Stomach smooth muscle (tissue), 2 donors: Measurements from ENCODE around the gene UVRAG.

ENCODE experiments used
- H3K27ac ChIP-seq: one replicate; pipeline ENCODE4 v1.7.0; 2013; ENCODE audit warnings: mild to moderate bottlenecking, low read length, inconsistent platforms
- H3K27me3 ChIP-seq, 2 donors: one replicate each; pipeline ENCODE4 v1.7.0; 2013; ENCODE audit warnings: low read length in 2 of 2; ENCODE audit not compliant: insufficient read depth in 2 of 2, control insufficient read depth in 1 of 2
- H3K36me3 ChIP-seq, 2 donors: one replicate each; pipeline ENCODE4 v1.7.0; 2013; ENCODE audit warnings: low read length in 2 of 2; ENCODE audit not compliant: control insufficient read depth in 2 of 2, insufficient read depth in 2 of 2
- H3K4me1 ChIP-seq: one replicate; pipeline ENCODE4 v1.7.0; 2013; ENCODE audit warnings: low read length; ENCODE audit not compliant: control insufficient read depth, insufficient read depth
- H3K4me3 ChIP-seq, 2 donors: one replicate each; pipeline ENCODE4 v1.7.0; 2013; ENCODE audit warnings: low read length in 2 of 2
- H3K9ac ChIP-seq, 2 donors: one replicate each; pipeline ENCODE4 v1.7.0; 2013; ENCODE audit warnings: low read length in 2 of 2, mild to moderate bottlenecking in 1 of 2
- H3K9me3 ChIP-seq, 2 donors: one replicate each; pipeline ENCODE4 v1.7.0; 2013; ENCODE audit warnings: low read length in 2 of 2; ENCODE audit not compliant: control insufficient read depth in 2 of 2
- donor health status: healthy.
- donor health status: Pancreatic carcinoma.

Gene UVRAG

DNA sequence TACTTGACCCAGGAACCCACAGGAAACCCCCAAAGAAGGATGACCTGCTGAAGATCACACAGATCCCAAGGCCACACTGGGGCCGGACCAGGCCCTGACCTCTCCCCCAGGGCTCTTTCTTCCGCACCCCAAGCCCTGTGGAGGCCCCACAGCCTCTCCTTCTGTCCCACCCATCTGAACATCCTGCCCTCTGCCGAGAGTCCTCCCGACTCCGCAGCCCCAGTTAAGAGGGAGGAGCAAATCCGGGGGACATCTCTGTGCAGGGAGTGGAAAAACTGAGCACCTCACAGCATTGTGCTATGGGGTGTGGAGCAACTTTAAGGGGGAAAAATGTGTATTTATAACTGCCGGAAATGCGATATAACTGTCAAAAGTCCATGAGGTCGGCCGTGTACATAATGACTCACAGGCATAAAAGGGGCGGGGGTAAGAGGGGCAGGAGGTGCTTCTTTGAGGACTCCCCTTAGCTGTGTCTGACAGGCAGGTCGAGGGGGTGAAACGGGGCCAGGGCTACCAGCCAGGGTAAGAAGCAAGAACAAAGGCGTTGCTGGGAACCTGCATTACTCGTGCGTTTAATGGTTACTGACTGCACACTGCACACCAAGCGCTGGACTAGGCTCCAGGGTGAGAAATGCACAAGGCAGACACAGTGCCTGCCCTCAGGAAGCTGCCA, 334.1 kb downstream of the UVRAG start:
- Histone ChIP-seq H3K9ac (no peak overlapping the region), H3K4me3 (no peak overlapping the region)

DNA sequence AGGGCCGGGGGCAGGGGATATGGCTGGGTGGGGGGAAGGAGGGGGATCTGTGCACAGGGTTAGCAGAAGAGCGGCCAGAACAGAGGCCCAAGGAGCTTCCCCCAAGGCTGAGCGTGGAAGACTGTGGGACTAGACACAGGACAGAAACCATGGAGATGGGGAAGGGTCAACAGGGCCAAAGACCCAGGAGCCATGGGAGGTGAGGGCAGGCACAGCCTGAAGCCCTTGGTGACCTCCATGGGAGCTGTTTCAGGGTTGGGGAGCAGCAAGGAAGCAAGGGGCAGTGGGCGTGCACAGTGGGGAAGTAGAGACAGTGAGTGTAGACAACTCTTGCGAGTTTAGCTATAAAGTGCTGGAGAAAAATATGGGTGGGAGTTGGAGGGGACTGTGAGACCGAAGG, 334.7 kb downstream of the UVRAG start:
- H3K4me3 ChIP-seq, result no peak overlapping the region
- no peaks in the 10 kb centered on the region for H3K27me3 ChIP-seq
- H3K27ac ChIP-seq, result no peak overlapping the region
- H3K36me3 ChIP-seq, result no peaks in the 10 kb centered on the region
- H3K9ac ChIP-seq, result no peak overlapping the region
- peaks cover 7% of the 10 kb centered on the region for H3K4me1 ChIP-seq
- H3K9me3 ChIP-seq, result no peaks in the 10 kb centered on the region

More for the DNA sequence above, 334.1 kb downstream of the UVRAG start:
- no peaks in the 10 kb centered on the region for H3K36me3 ChIP-seq
- H3K4me1 ChIP-seq, result peaks cover 7% of the 10 kb centered on the region
- no peaks in the 10 kb centered on the region for H3K27me3 ChIP-seq
- no peaks in the 10 kb centered on the region for H3K9me3 ChIP-seq
- H3K27ac ChIP-seq, result no peak overlapping the region

DNA sequence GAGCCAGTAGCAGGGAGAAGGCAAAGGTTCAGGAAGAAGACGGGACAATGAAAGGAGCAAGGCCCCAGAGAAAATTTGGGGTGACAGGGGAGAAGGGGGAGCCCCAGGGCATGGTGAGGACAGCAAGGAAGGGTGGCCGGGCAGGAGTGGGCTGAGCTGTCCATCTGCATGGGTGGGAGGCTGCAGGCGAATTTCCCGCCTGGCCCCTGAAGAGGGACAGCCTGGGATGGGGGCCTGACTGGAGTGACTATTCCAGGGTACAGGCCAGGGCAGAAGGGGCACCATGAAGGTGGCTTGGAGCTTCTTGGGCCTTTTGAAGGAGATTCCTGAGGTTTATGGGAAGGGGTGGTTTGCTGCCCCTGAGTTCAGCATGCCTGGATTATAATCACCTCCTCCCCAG, 335.1 kb downstream of the UVRAG start:
- Histone ChIP-seq H3K4me3 (no peak overlapping the region), H3K27me3 (no peaks in the 10 kb centered on the region), H3K36me3 (no peaks in the 10 kb centered on the region), H3K9ac (no peak overlapping the region), H3K9me3 (no peaks in the 10 kb centered on the region), H3K27ac (no peak overlapping the region), H3K4me1 (peaks cover 7% of the 10 kb centered on the region)

DNA sequence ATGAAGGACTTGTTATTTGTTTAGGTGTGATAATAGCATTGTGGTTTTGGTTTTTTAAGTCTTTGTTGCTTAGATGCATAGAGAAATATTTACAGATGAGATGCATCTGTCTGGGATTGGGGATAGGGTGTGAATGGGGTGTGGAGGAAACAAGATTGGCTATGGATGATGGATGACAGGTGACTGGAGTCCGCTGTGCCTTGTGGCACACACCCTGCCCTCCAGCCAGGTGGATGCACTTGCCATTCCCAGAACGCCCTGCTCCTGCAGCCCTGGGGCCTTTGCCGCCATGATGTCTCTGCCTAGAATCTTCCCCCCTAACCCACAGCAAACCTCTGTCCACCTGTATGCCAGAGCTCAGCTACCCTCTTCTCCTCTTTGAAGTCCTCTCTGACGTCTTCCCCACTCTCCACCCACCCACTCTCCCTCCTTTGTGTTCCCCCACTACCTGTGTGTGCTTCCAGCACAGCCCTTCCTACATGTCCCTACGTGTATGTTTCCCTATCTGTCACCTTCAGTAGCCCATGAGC, 336.6 kb downstream of the UVRAG start:
- no peaks in the 10 kb centered on the region for H3K36me3 ChIP-seq
- no peaks in the 10 kb centered on the region for H3K27me3 ChIP-seq
- H3K9me3 ChIP-seq, result no peaks in the 10 kb centered on the region
- peak overlapping the region in 1 of 2 donors; percentile 66 for H3K4me3 ChIP-seq
- peaks cover 7% of the 10 kb centered on the region for H3K4me1 ChIP-seq
- no peak overlapping the region for H3K9ac ChIP-seq
- H3K27ac ChIP-seq, result no peak overlapping the region

DNA sequence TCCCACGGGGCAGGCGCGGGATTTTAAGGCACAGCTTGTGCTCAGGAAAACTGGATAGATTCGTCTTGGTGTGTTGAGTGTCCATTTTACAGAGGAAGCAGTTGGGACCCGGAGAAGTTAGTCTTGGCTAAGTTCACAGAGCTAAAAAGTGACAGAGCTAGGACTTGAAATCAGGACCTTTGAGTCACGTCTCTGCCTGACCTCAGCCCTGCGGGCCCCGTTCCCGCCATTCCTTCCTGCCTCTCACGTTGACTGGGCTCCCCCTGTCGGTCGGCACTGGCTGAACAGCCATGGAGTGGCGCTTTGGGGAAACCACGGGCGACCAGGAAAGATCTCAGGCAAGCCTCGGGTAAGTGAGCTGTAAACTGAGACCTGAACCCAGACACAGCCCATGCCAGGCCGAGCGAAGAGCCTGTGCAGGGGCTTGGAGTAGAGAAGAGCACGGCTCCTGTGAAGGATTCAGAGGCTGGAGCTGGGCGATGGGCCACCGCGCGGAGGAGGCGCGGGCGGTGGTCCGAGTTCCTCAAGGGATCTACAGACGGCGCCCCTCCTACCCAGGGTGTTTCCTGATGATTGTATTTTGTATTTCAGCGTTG, 337.2 kb downstream of the UVRAG start:
- peak overlapping the region; percentile 60 to 66 for H3K4me3 ChIP-seq
- H3K9me3 ChIP-seq, result no peaks in the 10 kb centered on the region
- peaks cover 7% of the 10 kb centered on the region for H3K4me1 ChIP-seq
- H3K27me3 ChIP-seq, result no peaks in the 10 kb centered on the region
- no peaks in the 10 kb centered on the region for H3K36me3 ChIP-seq
- H3K9ac ChIP-seq, result peak overlapping the region in 1 of 2 donors; percentile 47
- H3K27ac ChIP-seq, result no peak overlapping the region

DNA sequence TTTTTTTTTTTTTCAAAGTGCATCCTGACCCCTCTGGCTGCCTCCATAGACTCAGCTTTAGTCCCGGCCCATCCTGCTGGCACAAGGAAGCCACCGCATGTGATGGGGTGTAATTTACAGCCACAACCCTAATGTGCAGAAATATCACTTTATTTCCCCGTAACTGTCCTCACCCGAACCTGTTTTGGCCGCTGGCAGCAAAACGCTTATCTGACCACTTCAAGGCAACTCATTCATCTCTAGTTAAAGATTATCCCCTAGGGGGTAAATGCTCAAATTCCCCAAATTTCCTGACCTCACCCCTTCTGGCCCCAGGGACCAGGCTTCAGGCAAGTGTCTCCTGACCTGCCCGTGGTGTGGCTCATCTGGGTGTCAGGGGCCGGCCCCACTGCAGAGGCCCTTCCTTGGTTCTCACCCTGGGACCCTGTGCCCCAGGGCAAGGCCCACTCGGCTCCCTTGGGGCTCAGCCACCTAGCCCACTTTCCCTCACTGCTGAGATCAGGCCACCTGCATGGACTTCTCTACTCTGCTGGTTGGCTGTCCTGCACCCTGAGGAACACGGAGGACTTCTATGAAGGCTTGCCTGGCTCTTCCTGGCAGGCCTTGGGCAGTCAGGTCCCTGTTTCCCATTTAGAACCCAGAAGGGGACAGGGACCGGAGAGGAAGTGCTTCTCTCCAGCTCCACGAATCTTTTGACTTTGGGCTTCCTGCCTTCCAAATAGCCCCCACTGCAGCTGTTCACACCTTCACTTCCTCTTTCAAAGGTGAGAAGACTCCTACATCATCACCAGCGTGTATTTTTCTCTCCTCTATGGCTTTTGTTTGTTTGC, 337.9 kb downstream of the UVRAG start:
- Histone ChIP-seq H3K27ac (no peak overlapping the region), H3K4me1 (peaks cover 7% of the 10 kb centered on the region), H3K36me3 (no peaks in the 10 kb centered on the region), H3K9me3 (no peaks in the 10 kb centered on the region), H3K27me3 (no peaks in the 10 kb centered on the region), H3K4me3 (peak overlapping the region; percentile 60 to 66), H3K9ac (no peak overlapping the region)

DNA sequence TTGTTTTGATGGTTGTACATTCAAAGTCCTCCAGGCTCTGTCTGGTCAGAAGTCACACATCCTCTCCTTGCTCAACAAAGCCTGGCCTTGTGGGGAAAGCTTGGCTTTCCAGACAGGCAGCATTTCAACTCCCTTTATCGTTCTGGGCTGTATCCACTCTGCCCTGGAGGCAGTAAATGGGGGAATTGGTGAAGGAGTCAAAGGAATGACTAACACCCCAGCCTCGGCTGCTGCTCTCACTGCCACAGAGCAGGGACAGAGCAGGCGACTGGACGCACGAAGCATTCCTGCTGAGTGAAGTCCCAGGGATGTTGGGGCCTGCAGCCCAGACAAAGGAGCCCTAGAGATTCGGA, 338.5 kb downstream of the UVRAG start:
- Histone ChIP-seq H3K27ac (no peak overlapping the region), H3K4me3 (no peak overlapping the region), H3K36me3 (no peaks in the 10 kb centered on the region), H3K9ac (no peak overlapping the region), H3K27me3 (no peaks in the 10 kb centered on the region), H3K4me1 (peaks cover 7% of the 10 kb centered on the region), H3K9me3 (no peaks in the 10 kb centered on the region)

DNA sequence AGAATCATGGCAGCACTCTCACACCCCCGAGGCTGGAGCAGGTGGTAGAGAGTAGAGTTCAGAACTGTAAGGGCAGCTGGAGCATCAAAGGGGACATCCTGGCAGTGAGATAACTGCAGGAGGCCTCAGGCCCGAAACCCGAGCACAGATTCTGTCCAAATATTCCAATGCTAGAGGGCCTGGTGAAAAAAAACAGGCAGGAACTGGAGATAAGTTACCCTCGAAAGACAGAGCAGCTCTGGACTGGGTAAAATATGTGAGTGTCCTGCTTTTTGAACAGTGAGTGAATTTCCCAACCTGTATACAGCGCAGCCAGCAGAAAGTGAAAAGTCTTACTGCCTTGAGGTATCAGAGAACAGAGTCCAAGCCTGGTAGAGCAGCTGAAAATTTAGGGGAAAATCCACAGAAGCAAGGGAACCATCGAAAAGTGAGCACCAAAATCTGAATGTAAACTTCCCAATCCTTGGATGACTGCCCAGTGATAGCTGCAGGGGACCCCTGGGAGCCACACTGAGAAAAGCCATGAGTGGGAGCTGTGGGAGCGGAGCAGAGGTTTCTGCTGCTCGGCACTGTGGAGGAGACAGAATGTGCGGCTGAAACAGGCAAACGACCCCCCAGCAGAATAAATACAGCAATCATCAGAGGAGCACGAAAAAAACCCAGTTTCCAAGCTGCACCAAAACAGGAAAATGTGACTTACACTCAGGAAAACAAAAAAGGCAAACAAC, 340.7 kb downstream of the UVRAG start:
- no peak overlapping the region for H3K4me3 ChIP-seq
- H3K9me3 ChIP-seq, result no peaks in the 10 kb centered on the region
- no peak overlapping the region for H3K27ac ChIP-seq
- no peaks in the 10 kb centered on the region for H3K36me3 ChIP-seq
- H3K9ac ChIP-seq, result no peak overlapping the region
- H3K4me1 ChIP-seq, result peaks cover 7% of the 10 kb centered on the region
- no peaks in the 10 kb centered on the region for H3K27me3 ChIP-seq

DNA sequence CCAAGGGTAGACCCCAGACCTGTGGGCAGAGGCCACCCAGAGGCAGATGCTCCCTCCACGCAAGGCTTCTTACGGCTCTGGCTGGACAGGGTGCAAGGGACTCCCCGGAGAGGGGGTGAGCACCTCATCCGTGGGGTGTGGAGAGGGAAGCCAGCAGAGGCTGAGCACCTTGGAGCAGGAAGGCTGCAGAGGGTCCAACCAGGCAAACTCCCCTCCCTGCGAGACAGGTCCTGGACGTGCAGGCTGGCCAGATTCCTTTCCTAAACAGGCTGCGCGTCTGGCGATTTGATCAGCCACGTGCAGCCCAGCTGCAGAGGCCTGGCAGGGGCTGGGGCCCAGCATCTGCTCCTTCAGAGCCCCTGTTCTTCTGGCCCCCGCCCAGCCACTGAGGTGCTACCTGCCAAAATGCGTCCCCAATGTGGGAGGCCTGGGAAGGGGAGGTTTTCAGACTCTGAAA, 342.0 kb downstream of the UVRAG start:
- H3K4me1 ChIP-seq, result peaks cover 10% of the 10 kb centered on the region
- no peak overlapping the region for H3K9ac ChIP-seq
- H3K27ac ChIP-seq, result no peak overlapping the region
- no peaks in the 10 kb centered on the region for H3K36me3 ChIP-seq
- H3K4me3 ChIP-seq, result no peak overlapping the region
- H3K27me3 ChIP-seq, result no peaks in the 10 kb centered on the region
- no peaks in the 10 kb centered on the region for H3K9me3 ChIP-seq

DNA sequence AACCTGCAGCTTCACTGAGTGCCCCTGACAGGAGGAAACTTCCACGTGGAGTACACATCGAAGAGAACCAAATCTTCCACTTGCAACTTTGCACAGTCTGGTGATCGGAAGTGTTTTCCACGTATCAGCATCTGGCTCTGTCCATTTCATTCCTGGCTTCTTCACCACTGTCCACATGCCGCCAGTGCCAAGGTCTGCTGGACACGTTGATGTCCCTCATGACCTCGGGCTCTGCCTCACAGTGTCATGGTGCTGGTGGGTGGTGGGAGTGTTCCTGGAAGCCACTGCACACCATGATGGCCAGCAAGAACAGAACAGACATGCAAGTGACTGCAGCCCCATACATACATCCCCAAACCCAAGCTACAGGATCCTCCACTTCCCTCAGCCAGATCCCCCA, 342.9 kb downstream of the UVRAG start:
- no peak overlapping the region for H3K4me3 ChIP-seq

More for the DNA sequence above, 342.9 kb downstream of the UVRAG start:
- no peaks in the 10 kb centered on the region for H3K36me3 ChIP-seq
- H3K9me3 ChIP-seq, result no peaks in the 10 kb centered on the region
- H3K9ac ChIP-seq, result no peak overlapping the region
- H3K27ac ChIP-seq, result no peak overlapping the region
- H3K27me3 ChIP-seq, result peaks cover 0 to 4% of the 10 kb centered on the region in 2 donors
- peaks cover 3% of the 10 kb centered on the region for H3K4me1 ChIP-seq
